GM21576 (cell line): ENCODE measurements around the gene SNX1.
"Not testable (repeated sequence)": the region's sequence is repeated elsewhere in the genome, so short reads cannot be mapped to it uniquely, and the experiment has no call there.

ENCODE experiments used
- ATAC-seq: cut with Tn5 transposase; IDR thresholded peaks from one replicate; pipeline ENCODE4 v1.9.1; 2021; ENCODE audit warnings: mild to moderate bottlenecking, moderate library complexity; ENCODE audit not compliant: unreplicated experiment

SNX1 gene

DNA sequence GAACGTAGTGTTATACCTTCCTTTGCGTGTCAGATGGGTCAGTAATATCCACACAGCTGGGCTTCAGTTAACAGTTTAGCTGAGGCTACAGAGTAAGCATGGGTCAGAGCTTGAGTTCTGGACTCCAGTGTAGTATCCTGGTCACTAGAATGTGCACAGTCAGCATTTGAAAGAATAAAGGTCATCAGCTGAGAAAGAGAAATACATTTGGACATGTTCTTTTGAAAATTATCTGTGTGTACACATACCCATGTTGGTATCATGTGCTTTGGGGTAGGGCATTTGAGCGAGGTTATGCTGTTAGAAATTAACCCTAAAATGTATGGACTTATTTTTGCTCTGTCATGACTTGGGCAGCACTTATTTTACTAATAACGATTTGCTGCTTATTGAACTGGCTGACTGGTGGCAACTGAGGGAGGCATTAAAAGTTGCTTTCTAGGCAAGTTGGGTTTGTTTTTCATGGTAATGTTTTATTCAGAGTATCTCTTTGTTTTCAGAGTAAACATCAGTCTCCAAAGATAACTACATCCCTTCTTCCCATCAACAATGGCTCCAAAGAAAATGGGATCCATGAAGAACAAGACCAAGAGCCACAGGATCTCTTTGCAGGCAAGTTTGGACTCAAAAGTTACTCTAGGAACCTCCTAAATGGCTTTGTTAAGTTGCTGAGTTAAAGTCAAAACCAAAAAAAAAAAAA, 16.4 kb downstream of the SNX1 start:
- no peak for ATAC-seq

DNA sequence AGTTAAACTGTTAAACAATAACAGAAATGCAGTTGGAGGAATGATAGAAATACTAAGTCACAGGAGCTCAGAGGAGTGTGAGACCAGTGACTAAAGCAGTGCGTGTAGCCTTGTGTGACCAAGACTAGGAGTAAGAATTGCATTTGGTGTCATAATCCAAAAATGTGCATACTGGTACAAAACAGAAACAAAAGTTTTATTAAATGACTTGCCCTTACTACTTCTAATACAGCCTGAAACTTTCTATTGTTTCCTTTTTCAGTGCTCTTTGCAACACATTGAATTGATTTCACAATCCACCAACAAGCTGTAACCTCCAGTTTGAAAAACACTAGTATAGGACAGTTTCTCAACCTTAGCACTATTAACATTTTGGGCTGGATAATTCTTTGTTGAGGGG, 17.1 kb downstream of the SNX1 start:
- no peak for ATAC-seq

DNA sequence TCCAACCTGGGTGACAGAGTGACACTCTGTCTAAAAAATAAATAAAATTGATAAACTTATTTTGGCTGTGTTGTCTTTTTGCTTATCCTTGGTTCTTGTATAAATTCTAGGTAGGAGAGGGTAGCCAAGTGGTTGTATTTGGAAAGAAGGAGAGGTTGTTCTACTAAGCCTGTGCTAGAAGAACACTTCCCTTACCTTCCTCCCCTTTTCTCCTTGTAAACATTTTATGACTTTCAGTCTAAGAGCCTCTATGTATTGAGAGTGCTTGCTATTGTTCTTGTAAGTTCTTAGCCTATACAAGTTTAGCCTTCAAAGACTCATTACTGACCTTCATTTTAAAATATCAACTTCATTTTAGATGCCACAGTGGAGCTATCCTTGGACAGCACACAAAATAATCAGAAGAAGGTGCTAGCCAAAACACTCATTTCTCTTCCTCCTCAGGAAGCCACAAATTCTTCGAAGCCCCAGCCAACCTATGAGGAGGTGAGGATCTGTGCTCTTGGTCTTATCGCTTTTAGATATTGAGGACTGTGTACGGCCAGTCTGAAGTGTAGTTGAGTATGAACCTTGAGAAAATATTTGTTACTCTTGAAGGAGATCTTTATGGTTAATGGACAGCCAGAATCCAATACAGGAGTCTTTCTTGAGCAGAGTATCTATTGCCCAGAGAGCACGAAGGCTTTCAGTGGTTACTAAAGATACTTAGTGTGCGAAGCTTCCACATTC, 22.1 kb downstream of the SNX1 start:
- no peak for ATAC-seq

DNA sequence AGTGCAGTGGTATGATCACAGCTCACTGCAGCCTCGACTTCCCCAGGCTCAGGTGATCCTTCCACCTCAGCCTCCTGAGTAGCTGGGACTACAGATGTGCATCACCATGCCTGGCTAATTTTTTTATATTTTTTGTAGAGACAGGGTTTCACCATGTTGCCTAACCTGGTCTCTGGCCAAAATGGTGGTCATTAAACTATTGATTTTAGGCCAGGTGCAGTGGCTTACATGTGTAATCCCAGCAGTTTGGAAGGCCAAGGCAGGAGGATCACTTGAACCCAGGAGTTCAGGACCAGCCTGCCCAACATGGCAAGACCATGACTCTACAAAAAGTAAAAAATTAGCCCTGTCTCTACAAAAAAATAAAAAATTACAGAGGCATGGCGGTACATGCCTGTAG, 24.5 kb downstream of the SNX1 start:
- ATAC-seq: not testable (repeated sequence)

DNA sequence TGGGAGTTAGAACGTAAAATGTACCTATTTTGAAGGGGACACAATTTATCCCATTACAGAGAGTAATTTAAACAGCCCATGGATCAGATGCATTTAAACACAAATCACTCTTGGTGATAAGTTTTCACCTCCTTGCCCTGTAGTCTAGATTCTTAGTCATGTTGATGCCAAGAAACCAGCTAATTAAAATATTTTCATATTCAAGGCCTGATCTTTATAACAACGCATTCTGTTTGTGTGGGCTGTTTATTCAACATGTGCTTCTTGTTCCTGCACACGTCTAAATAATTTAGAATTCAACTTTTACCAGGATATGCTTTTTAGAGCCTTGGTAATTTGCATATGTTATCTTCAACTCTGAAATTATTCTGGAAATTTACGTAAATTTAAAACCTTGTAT, 25.8 kb downstream of the SNX1 start:
- no peak for ATAC-seq

DNA sequence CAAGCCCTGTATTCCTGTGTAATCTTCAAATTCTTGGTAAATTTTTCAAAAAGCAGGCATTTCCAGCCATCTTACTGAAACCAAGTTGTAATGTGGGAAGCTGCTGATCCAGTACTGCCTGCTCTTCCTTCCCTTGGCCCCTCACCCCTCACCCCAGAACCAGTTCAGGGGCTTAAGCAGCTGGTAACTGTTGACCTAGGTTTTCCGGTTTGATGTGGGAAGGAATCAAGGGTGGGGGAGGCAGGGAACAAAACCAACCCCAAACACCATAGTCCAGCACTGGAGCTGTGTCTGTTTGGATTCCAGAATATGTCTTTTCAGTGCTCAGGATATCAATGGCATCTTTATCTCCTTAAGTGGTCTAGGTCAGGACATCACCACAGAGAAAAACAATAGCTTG, 26.7 kb downstream of the SNX1 start:
- no peak for ATAC-seq

DNA sequence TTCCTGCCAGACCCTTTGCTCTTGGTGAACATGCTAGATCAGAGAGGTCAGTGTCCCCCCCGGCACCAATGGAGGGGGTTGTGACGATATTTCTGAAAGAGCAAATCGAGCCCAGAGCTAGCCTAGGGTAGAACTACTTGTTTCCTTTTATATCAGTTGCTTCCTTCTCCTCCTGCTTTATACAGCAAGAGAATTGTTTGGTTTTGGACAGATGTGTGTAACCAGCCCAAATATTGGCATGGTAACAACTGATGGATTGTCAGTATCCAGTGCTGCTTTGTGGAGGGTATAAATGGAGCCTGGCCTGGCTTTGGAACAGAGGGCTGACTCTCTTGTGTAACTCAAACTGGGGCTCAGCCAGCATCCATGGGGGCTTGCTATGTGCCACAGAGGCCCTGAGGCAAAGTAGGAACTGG, 27.2 kb downstream of the SNX1 start:
- ATAC-seq: no peak

DNA sequence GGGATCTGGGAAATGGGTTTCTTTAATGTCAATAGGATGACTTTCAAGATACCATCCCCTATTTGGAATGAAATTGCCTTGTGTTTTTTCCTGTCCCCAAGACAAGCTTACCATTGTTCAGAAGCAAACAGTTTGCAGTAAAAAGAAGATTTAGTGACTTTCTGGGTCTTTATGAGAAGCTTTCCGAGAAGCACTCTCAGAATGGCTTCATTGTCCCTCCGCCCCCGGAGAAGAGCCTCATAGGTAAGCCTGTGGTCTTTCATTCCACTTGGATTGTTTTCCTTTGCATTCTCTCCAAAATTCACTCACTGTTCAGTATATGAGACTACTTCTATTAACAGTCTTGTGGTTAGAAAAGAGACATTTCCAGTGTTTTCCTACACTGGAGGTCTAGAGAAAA, 30.2 kb downstream of the SNX1 start:
- no peak for ATAC-seq

DNA sequence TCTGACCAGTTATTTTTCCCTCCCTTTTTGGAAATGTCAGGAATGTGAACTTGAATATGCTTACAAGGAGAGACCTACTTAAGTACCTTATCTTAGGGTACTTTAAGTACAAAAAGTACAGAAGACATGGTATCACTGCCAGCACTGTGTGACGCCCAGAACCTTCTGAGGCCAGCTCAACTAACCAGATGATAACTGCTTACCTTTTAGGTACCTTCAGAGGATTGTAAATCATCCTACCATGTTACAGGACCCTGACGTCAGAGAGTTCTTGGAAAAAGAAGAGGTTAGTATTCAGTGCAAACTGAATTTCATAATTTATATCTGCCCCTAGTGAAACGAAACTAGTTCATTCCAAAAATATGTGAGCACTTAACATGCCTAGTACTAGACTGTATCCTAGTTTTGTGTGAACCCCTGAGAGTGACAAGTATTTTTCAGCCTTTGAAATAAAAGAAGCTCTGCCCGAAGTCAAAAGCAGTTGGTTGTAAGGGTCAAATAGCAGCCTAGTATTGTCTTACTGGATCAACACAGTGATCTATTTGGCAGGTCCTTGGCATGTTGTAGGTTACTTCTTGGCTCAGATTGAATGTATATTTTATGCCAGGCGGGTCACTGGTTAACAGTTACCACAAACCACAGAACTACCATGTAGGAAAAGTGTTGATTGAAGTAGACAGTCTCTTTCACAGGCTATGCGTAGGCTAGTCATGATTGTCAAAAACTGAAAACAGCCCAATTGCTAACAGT, 31.9 kb downstream of the SNX1 start:
- no peak for ATAC-seq

DNA sequence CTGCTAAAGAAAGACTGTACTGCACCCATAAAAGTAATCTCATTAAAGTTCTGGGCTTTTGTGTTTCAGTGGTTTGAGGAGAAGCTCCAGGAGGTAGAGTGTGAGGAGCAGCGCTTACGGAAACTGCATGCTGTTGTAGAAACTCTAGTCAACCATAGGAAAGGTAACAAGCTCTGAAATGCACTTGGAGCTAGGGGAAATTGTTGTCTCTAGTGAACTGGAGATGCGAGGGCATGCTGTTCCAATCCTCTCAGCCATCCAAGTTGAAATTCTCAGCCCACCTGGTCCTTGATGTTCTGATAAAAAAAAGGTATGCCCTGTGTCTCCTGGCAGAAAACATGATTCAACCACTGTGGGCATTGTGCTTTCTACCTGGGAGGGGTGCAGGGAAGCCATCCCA, 34.4 kb downstream of the SNX1 start:
- no peak for ATAC-seq

DNA sequence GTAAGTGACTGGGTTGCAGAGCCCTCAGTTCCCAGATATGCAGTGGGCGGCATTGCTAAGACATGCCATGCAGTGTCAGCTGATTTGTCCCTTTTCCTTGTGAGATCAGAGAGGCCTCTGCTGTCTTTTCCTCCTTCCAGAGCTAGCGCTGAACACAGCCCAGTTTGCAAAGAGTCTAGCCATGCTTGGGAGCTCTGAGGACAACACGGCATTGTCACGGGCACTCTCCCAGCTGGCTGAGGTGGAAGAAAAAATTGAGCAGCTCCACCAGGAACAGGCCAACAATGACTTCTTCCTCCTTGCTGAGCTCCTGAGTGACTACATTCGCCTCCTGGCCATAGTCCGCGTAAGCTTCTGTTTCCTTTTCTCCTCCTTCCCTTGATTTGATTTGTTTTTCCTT, 35.8 kb downstream of the SNX1 start:
- no peak for ATAC-seq

DNA sequence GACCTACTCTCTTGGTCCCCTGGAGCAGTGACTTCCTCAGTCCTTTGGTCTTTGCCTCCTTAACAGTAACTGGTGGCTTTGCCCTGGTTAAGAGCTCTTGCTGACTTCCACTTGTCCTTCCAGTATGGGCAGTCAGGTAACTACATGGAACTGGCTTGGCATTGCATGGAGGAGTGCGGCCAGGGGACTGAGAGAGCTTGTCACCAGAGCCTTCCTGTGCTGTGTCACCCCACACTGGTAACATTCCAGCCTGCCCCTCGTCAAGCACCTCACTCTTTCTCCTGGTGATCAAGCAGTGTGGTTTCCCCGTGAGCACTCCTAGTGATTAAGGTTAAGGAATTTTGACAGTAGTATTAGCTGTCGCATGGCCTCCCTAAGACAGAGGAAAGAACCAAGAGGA, 36.4 kb downstream of the SNX1 start:
- no peak for ATAC-seq

DNA sequence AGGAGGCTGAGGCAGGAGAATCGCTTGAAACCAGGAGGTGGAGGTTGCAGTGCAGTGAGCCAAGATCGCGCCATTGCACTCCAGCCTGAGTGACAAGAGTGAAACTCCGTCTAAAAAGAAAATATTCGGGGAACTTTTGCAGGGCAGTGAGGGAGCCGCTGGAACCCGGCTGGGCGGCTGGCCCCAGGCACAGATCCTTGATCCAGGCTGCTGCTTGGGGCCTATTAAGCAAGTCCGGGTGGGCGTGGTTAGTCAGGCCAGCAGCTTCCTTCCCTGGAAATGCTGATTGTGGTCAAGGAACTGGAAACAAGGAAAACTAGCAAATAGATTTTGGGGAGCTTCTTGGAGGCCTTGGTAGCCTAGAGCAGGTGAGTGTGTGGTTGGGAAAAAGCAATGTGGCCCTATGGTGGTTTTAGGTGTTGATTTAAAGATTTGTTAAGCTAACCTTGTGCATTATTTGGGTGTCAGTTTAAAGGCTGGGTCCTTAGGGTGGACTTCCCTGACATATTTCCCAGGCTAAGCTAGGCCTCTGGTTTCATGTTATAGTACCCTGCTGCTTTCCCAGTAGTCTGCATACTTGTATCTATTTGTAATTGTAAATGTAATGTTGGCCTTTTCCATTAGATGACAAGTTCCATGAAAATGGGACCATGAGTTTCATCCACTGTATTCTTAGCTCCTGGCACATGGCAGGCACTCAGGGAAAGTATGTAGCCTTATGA, 38.0 kb downstream of the SNX1 start:
- ATAC-seq: no peak

DNA sequence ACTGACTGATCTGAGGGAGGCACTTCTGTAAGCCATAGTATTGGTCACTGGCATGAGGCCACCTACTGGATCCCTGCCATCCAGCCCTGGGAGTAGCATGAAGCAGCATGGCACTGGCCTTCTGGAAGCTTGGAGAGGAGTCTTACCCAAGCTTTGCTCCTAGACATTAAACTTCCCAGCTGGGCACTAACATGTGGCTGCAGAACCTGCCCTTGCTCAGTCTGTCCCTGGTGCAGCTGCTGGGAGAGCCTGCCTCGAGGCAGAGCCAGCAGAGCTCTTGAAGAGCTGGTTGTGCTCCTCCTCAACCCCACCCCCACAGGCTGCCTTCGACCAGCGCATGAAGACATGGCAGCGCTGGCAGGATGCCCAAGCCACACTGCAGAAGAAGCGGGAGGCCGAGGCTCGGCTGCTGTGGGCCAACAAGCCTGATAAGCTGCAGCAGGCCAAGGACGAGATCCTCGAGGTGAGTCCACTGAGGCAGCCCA, 38.6 kb downstream of the SNX1 start:
- ATAC-seq: no peak

DNA sequence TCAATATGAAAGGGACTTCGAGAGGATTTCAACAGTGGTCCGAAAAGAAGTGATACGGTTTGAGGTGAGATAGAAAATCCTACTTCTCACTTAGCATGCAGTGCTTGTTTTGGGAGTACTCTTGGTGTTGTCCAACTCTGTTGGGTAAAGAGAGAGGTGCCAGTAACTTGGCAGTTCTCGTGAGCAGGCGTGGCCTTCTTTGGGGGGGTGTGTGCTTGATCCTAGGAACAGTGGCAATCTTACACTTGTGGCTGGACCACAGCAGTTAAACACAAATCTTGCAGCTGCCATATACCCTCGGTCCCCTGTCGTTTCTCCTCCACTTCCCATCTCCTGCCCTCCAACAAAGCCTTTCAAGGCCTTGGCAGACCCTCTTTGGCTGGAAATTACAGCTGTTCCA, 40.6 kb downstream of the SNX1 start:
- no peak for ATAC-seq

DNA sequence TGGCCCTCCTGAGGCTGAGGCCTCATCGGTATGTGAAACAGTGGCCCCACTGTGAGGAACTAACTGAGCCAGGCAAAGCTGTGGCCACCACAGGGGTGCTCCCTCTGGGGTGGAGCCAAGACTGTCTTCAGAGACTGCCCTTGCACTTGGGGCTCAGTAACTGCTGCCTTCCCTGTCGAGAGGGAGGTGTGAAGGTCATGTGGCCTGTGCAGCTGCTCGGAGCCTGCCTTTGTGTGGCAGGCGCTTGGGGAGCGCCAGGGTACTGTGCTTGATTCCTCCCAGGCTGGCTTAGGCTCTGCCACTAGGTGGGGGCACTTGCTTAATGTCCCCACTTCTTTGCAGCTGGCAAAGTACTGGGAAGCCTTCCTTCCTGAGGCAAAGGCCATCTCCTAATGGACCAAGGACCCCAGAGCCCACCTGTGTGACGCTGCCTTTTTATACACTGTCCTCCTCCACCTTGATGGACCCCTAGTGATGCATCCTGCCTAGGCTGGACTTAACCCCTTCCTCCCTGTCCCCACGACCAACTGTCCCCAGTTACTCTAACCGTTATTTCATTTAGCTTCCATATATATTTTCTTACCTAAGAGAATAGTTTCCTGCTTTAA, 41.5 kb downstream of the SNX1 start:
- no peak for ATAC-seq

DNA sequence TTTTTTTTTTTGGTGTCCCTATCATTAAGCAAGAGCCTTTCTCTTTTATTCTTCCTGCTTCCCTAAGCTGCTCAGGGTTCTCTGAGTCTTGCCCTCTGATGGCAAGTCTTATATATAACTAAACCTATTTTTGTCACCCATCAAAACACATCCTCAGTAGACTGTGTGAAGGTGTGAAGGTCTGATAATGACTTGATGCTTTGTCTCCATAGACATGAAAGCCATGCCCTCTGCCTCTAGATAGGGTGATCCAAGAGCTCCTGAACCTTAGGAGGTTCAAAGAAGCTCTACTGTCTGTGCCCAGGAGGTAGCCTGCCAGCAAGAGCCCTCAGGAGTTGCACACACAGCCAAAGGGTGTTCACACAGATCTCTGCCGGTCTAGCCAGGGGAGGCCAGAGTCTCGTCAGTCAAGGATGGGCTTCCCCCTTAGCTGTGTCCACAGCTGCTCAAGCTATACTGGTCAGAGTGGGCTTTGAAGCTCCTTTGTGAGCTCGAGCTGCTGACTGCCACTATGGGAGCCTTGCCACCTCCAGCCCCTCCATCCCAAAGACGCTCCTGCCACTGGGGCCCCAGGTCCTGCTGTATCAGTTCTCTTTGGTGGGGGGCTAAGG, 42.7 kb downstream of the SNX1 start:
- no peak for ATAC-seq

DNA sequence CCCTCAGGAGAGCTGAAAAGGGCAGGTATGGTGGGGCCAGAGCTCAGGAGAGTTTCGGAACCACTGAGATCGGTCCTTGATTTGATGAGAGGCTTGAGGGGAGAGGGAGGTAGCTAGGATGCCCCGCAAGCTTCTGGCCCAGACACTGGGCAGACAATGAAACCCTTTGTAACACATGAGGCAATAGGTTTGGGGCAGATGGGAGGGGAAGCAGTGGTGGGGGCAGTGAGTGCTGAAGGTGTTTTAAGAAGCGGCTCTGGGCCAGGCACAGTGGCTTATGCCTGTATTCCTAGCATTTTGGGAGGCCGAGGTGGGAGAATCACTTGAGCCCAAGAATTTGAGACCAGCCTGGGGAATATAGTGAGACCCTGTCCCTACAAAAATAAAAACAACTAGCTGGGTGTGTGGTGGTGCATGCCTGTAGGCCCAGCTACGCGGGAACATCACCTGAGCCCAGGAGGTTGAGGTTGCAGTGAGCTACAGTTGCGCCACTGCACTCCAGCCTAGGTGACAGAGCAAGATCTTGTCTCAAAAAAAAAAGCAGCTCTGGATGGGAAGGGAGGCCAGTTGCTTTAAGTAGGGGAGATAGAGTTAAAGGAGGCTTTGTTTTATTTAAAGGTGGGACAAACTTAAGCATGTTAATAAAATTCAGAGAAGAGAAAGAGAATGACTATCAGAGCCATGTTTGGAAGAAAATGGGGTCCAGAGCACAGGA, 46.2 kb downstream of the SNX1 start:
- ATAC-seq: no peak

DNA sequence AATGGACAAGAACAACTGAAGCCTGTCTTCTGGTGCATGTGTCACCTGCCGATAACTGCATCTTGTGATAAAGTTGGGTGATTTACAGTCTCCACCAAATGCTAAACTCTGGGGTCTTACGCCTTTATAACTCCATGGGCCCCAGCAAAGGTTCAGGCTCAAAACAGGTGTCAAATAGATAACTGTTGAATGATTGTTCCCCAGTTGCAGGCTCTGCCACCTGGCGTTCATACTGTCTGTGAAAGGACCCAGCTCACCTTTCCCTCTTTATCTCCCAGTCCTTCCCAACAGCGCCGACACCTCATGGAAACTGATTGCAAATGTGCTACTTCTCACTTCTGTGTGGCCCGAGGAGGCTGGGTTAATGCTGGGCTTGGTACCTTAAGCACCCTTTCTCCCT, 47.5 kb downstream of the SNX1 start:
- no peak for ATAC-seq

DNA sequence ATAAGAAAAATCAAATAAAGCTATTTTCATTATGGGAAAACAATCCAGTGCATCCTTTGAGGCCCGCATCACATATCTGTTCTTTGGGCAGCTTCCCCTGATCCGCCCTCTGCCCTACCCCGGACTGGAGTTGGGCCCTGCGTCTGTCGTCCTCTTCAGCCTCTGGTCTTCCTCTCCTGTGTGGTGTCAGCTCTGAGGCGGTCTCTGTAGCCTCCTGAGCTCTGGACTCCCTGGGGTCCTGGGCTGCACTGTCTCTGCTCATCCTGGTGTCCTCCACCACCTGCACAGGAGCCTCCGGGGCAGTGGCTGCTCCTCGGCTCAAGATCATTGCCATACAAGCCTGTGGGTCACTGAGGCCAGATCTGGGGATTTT, 48.4 kb downstream of the SNX1 start:
- no peak for ATAC-seq
